ENCODE results near the gene GLIPR1L2.
"Not testable (repeated sequence)": the region's sequence is repeated elsewhere in the genome, so short reads cannot be mapped to it uniquely, and the experiment has no call there.

GLIPR1L2 gene

GRCh38 chr12:75390899-75391538 lies at the start of gene GLIPR1L2:
TSS of gene GLIPR1L2 (plus strand) at chr12:75391089. CDS start at chr12:75391117, 28 bp downstream.
- TF ChIP-seq, protein P1, sequence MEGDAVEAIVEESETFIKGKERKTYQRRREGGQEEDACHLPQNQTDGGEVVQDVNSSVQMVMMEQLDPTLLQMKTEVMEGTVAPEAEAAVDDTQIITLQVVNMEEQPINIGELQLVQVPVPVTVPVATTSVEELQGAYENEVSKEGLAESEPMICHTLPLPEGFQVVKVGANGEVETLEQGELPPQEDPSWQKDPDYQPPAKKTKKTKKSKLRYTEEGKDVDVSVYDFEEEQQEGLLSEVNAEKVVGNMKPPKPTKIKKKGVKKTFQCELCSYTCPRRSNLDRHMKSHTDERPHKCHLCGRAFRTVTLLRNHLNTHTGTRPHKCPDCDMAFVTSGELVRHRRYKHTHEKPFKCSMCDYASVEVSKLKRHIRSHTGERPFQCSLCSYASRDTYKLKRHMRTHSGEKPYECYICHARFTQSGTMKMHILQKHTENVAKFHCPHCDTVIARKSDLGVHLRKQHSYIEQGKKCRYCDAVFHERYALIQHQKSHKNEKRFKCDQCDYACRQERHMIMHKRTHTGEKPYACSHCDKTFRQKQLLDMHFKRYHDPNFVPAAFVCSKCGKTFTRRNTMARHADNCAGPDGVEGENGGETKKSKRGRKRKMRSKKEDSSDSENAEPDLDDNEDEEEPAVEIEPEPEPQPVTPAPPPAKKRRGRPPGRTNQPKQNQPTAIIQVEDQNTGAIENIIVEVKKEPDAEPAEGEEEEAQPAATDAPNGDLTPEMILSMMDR (IDR thresholded peaks at IDR 0.05; ENCODE audit: borderline replicate concordance, control extremely low read depth, extremely low read depth, insufficient read depth, missing control alignments), result peak; percentile 87
- in situ Hi-C loops (cut with MboI; ENCODE audit: low sequenced_read_pairs, unreplicated experiment), result no loop called here
- DNase-seq (ENCODE audit: low spot score), result peak; percentile 88

DNA sequence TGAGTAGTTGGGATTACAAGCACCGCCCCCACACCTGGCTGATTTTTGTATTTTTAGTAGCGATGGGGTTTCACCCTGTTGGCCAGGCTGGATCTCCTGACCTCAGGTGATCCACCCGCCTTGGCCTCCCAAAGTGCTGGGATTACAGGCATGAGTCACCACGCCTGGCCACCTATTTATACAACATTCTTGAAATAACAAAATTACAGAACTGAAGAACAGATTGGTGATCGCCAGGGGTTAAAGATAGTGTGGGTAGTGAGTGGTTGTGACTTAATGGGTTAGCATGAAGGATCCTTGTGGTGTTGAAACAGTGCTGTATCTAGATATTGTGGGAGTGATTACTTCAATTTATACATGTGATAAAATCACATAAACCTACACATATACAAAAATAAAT lies 49.0 kb upstream of the GLIPR1L2 start:
- in situ Hi-C loops (cut with MboI; ENCODE audit: low sequenced_read_pairs, unreplicated experiment), result loop anchor here (25.0 kb wide), 1 partner anchor 695 kb away; the partner anchor contains the start of gene PHLDA1
- no peak for DNase-seq (ENCODE audit: low spot score)

DNA sequence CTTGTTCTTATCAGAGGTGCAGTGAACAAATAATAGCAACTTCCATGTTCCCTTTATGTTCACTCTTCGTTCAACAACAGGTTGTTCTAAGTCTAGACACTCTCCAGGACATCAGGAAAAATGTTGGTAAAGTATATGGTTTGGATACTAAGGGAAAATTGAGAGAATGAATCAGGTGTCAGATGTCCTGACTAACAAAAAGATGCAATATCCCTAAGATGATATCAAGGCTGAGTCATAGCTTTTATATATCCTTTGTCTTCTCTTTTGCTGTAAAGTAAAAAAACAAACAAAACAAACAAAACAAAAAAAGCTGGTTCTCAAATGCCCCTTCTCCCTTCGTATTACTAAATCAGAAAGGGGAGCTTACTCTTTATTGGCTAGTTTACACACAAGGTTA lies 45.4 kb upstream of the GLIPR1L2 start:
- DNase-seq (ENCODE audit: low spot score), result no peak
- TF ChIP-seq, protein P1 (IDR thresholded peaks at IDR 0.05; ENCODE audit: borderline replicate concordance, control extremely low read depth, extremely low read depth, insufficient read depth, missing control alignments), result no peak
- in situ Hi-C loops (cut with MboI; ENCODE audit: low sequenced_read_pairs, unreplicated experiment), result loop anchor here (25.0 kb wide), 1 partner anchor 692 kb away; the partner anchor contains the start of gene PHLDA1

More for the DNA sequence above, 49.0 kb upstream of the GLIPR1L2 start:
- TF ChIP-seq, protein P1 (IDR thresholded peaks at IDR 0.05; ENCODE audit: borderline replicate concordance, control extremely low read depth, extremely low read depth, insufficient read depth, missing control alignments), result no peak

GRCh38 chr12:75346215-75346614 lies 44.7 kb upstream of the GLIPR1L2 start:
- DNase-seq (ENCODE audit: low spot score), result not testable (repeated sequence)
- in situ Hi-C loops (cut with MboI; ENCODE audit: low sequenced_read_pairs, unreplicated experiment), result loop anchor here (25.0 kb wide), 1 partner anchor 691 kb away; the partner anchor contains the start of gene PHLDA1

DNA sequence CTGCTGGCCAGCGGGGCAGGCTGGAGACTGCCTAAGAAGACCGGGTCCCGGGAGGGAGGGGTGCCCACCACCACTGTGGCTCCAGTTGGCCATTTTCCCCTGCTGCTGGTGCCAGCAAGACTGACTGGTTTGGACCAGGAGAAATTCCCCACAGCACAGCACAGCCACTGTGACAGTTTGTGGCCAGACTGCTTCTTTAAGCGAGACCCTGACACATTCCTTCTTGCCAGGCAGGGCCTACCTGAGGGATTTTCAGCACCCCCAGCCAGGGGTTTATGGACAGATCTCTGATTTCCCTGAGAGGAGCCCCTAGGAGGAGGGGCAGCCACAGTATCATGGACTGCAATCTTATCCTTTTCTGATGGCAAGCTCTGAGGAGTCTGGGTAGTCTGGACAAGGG lies 40.9 kb upstream of the GLIPR1L2 start:
- DNase-seq (ENCODE audit: low spot score), result no peak
- TF ChIP-seq, protein P1 (IDR thresholded peaks at IDR 0.05; ENCODE audit: borderline replicate concordance, control extremely low read depth, extremely low read depth, insufficient read depth, missing control alignments), result no peak
- in situ Hi-C loops (cut with MboI; ENCODE audit: low sequenced_read_pairs, unreplicated experiment), result loop anchor here (25.0 kb wide), 1 partner anchor 687 kb away; the partner anchor contains the start of gene PHLDA1

GRCh38 chr12:75350413-75350812 lies 40.5 kb upstream of the GLIPR1L2 start:
- no peak for DNase-seq (ENCODE audit: low spot score)
- in situ Hi-C loops (cut with MboI; ENCODE audit: low sequenced_read_pairs, unreplicated experiment), result no loop called here
- TF ChIP-seq, protein P1 (IDR thresholded peaks at IDR 0.05; ENCODE audit: borderline replicate concordance, control extremely low read depth, extremely low read depth, insufficient read depth, missing control alignments), result no peak

GRCh38 chr12:75354011-75354410 lies 36.9 kb upstream of the GLIPR1L2 start:
- no peak for DNase-seq (ENCODE audit: low spot score)
- TF ChIP-seq, protein P1 (IDR thresholded peaks at IDR 0.05; ENCODE audit: borderline replicate concordance, control extremely low read depth, extremely low read depth, insufficient read depth, missing control alignments), result no peak
- in situ Hi-C loops (cut with MboI; ENCODE audit: low sequenced_read_pairs, unreplicated experiment), result no loop called here
